ENCODE measurements around the gene ARMC12. TPM values are rescaled to one million over a fixed set of nuclear protein-coding genes. Genes with fewer than 3 reads are reported as not detected.

Gene ARMC12
- total and polyA plus RNA-seq, 2 of the 13 experiments (the other 11 are each of a cell fraction or from before 2014, with no cell fraction given), result 1.3 TPM; not detected in 1

DNA sequence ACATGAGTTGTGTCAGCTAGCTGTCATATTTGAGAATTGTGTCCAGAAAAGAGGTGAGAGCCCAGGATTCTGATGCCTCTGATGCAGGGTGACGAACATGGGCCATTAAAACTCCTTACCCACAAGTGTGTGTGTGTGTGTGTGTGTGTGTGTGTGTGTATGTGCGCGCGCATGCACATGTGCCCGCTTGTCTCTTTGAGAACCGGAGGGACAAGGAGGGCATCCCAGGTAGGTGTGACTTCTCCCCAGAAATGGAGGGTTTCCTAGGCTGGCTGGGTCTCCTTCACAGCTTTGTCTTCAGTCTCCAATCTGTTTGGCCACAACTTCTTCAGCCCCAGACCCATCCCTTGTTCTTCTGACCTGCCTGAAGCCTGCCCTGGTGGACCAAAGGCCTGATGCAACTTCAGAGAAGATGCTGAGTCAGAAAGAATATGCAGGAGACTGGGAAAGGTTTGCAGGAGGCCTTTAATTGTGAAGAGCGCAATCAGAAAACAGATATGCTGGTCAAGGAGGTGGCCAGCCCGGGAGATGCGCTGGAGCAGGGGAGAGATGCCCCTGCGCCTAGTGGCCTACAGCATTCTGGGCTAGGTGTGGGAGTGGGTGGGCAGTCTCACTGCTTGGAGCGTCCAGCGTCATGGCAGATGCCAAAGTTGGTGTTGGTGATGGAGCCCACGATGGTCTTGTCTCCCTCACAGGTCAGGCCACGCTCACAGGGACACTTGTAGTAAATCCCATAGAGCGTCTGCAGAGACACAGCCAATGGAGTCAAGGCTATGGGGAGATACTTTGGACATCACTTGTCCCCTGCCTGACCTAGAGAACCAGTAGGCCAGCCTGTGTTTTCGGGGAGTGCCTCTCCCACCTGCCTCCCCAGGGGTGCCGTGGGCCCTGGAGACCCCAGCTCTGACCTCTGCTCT lies 58.0 kb downstream of the ARMC12 start:
- TF ChIP-seq EZH2 (conservative IDR thresholded peaks at IDR 0.05; ENCODE audit: low read depth, low read length) (no peak), MAFK (conservative IDR thresholded peaks at IDR 0.05 in 1 of 2, IDR thresholded peaks at IDR 0.05 in 1 of 2; ENCODE audit: low read length in 2 of 2) (peak; percentile 45 to 48), MAFF (IDR thresholded peaks at IDR 0.05; ENCODE audit: low read depth, low read length) (0 out of 2 replicates have a peak, but pooled peaks have one; percentile 9)
- Histone ChIP-seq H3K4me3 (replicated peaks in 1 of 3; ENCODE audit: insufficient read depth in 1 of 3, low read depth in 2 of 3, low read length in 3 of 3) (no peak overlapping the region), H3K27ac (ENCODE audit: extremely low read length, insufficient read depth, low read length) (no peak overlapping the region), H2AFZ (ENCODE audit: low read length) (no peak overlapping the region), H3K79me2 (ENCODE audit: insufficient read depth, low read length) (no peaks in the 10 kb centered on the region), H3K9me3 (ENCODE audit: low read length) (no peaks in the 10 kb centered on the region), H3K27me3 (ENCODE audit: control insufficient read depth in 1 of 2, insufficient read depth in 2 of 2, low read length in 2 of 2) (peaks cover 1 to 22% of the 10 kb centered on the region in 2 experiments; a peak in 3 of 5 replicates), H3K36me3 (replicated peaks in 1 of 2; ENCODE audit: control insufficient read depth in 1 of 2, insufficient read depth in 2 of 2, low read length in 2 of 2) (no peaks in the 10 kb centered on the region), H3K9ac (ENCODE audit: insufficient read depth, low read depth, low read length) (no peak overlapping the region), H3K4me1 (ENCODE audit: insufficient read depth, low read length) (no peaks in the 10 kb centered on the region), H4K20me1 (ENCODE audit: insufficient read depth, low read length) (no peaks in the 10 kb centered on the region), H3K4me2 (ENCODE audit: low read depth, low read length) (no peak overlapping the region)
- no TSS peak for BruUV-seq (replicated peaks)
- CTCF ChIA-PET (ENCODE audit: low intra/inter-chr PET ratio, low total read pairs), result no interaction called here
- WGBS (ENCODE audit: low lambda C conversion rate), result 63% methylated on average over 12 of the region's 17 CpGs
- no peak for FAIRE-seq
- in situ Hi-C loops (cut with HindIII; ENCODE audit: extremely low pct_ligation_motif_present, low pct_unique_long_range_greater_than_20kb), result no loop called here
- POLR2A ChIA-PET, result no interaction called here
- no peak for DNase-seq (ENCODE audit: low spot score)
- no peak for ATAC-seq
- intact Hi-C loops (cut with micrococcal nuclease; ENCODE audit: unreplicated experiment), result no loop called here

DNA sequence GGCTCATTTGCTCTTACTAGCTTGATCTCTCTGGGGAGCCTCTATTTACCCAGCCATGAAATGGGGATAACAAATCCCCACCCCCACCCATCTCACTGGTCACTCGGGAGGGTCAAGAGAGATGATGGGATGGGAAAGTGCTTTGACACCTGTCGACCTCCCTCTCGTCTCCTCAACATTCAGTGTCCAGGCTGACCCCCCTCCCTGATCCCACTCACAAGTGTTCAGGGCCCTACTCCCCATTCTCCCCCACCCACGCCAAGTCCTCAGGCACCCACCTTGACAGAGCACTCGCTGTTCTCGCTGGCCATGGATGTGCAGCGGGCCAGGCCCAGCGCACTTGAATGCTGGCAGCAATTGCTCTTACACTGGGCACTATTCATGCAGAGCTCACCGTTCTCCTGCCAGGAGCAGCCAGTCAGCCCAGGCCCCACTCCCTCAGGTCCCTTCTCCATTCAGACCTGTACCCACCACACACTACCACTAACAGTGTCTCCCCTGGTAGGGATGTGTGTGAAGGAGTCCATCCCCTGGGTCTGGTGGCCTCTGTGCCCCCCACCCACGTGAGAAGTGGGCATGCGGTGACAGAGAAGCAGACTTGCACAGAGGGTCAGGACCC lies 58.7 kb downstream of the ARMC12 start:
- H3K4me3 ChIP-seq (replicated peaks in 1 of 3; ENCODE audit: insufficient read depth in 1 of 3, low read depth in 2 of 3, low read length in 3 of 3), result no peak overlapping the region
- TF ChIP-seq ZNF629 (CRISPR knock-in tag; conservative IDR thresholded peaks at IDR 0.05) (peak; percentile 48; the same call in 1 of the 2 replicates), SIN3A (IDR thresholded peaks at IDR 0.05; ENCODE audit: borderline replicate concordance, low read depth, low read length) (no peak), AGO1 (IDR thresholded peaks at IDR 0.05; ENCODE audit: low read depth, low read length, poor library complexity, severe bottlenecking) (no peak), ZNF589 (CRISPR knock-in tag; conservative IDR thresholded peaks at IDR 0.05) (no peak), ZKSCAN1 (IDR thresholded peaks at IDR 0.05; ENCODE audit: low read length) (no peak), FIP1L1 (IDR thresholded peaks at IDR 0.05; ENCODE audit: borderline replicate concordance, insufficient read depth, low read depth, low read length) (no peak), RFX3 (CRISPR knock-in tag; IDR thresholded peaks at IDR 0.05) (no peak)
- FAIRE-seq (no peak), ATAC-seq (no peak), DNase-seq (ENCODE audit: low spot score) (no peak)
- no peaks in the 10 kb centered on the region for H4K20me1 ChIP-seq (ENCODE audit: insufficient read depth, low read length)
- peaks cover 1 to 19% of the 10 kb centered on the region in 2 experiments; a peak in 3 of 5 replicates for H3K27me3 ChIP-seq (ENCODE audit: control insufficient read depth in 1 of 2, insufficient read depth in 2 of 2, low read length in 2 of 2)
- intact Hi-C loops (cut with micrococcal nuclease; ENCODE audit: unreplicated experiment) (no loop called here), in situ Hi-C loops (cut with HindIII; ENCODE audit: extremely low pct_ligation_motif_present, low pct_unique_long_range_greater_than_20kb) (no loop called here)
- BruUV-seq (replicated peaks), result no TSS peak
- H3K79me2 ChIP-seq (ENCODE audit: insufficient read depth, low read length), result no peaks in the 10 kb centered on the region
- no peaks in the 10 kb centered on the region for H3K36me3 ChIP-seq (replicated peaks in 1 of 2; ENCODE audit: control insufficient read depth in 1 of 2, insufficient read depth in 2 of 2, low read length in 2 of 2)
- WGBS (ENCODE audit: low lambda C conversion rate), result 38% methylated on average over 9 of the region's 11 CpGs
- no peak overlapping the region for H3K27ac ChIP-seq (ENCODE audit: extremely low read length, insufficient read depth, low read length)
- H3K9me3 ChIP-seq (ENCODE audit: low read length), result no peaks in the 10 kb centered on the region
- H3K4me2 ChIP-seq (ENCODE audit: low read depth, low read length), result no peak overlapping the region
- CTCF ChIA-PET (ENCODE audit: low intra/inter-chr PET ratio, low total read pairs), result no interaction called here
- no peaks in the 10 kb centered on the region for H3K4me1 ChIP-seq (ENCODE audit: insufficient read depth, low read length)
- POLR2A ChIA-PET, result no interaction called here
- H3K9ac ChIP-seq (ENCODE audit: insufficient read depth, low read depth, low read length), result no peak overlapping the region
- H2AFZ ChIP-seq (ENCODE audit: low read length), result no peak overlapping the region

Data from HepG2 (cell line).